Stimulated activated CD4-positive, alpha-beta T cell treated with anti-CD3 and anti-CD28 coated beads, Interleukin-1b, Interleukin-23, amount 100 ng/mL, for 1 hour (primary cell): Measurements from ENCODE around the gene VEZF1.
"Not testable (repeated sequence)": the region's sequence is repeated elsewhere in the genome, so short reads cannot be mapped to it uniquely, and the experiment has no call there.

Experiments
- DNase-seq, 2 donors: peaks; one replicate each; pipeline ENCODE4 v3.0.0-alpha.2; 2020; ENCODE audit warnings: low read depth in 2 of 2

The VEZF1 gene

GRCh38 chr17:57975044-57975443, 13.0 kb downstream of the VEZF1 start:
- no peak for DNase-seq

DNA sequence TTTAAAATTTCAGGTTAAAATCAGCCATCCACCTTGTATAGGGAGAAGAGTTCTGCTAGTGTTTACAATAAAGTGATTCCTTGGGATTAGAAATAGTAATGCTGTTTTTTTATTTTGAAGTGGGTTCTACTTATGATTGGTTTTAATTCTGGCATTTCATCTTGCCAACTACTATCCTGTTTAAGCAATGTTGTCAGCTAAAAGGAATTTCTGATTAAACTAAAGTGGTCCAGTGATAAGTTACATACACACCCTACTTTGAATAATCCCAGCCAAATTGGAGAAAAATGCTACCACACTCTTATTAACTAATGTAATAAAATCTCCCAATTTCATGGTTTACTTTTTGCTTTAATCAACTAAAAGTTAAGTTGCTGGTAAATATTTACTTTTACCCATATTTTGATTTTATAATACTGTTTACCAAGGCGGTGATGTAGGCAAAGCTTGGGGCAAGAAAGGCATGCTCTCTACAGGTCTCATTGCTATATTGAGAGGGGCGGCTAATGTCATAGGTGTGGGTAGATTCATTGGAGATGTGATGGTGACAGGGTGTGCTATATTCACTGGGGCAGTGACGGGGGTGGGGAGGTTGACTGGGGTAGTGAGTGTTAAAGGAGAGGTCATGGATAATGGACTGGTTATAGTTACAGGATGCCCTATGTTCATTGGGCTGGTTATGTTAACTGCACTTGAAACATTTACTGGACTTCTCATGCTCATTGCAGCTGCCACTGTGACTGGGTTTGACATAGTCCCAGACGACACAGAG, 13.8 kb downstream of the VEZF1 start:
- DNase-seq: not testable (repeated sequence)

DNA sequence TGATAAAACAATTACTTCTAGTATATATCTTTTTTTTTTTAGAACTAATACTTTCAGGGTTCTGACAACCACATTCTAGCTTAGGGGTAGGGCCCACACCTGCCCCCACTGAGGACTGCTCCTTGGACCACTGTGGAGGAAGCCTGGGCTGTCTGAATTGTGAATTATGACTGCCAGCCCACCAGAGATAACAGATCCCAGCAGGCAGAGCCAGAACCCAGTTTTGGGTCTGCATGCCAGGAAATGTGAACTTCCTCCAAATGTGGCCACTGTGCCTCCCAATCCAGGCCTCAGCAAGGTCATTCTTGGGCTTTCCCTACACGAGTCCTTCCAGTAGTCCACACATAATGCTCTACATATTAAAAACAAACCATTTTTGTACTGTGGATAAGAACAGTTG, 15.9 kb downstream of the VEZF1 start:
- DNase-seq: no peak

DNA sequence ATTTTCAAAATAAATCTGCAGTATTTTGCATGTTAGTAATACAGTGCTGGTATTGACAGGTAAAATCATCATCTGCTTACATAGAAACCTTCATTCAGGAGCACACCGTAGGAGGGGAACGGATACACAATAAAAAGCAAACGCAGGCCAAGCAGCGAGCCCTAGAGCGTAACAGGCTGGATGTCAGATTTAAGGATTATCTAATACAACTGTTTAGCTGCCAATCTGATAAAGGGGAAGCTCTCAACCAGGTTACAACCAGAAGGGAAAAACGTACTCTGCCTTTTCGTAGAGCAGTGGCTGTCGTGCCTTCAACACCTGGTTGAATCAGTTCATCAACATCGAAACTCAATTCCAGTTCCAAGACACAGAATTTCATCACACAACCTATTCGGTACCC, 16.5 kb downstream of the VEZF1 start:
- DNase-seq: no peak

DNA sequence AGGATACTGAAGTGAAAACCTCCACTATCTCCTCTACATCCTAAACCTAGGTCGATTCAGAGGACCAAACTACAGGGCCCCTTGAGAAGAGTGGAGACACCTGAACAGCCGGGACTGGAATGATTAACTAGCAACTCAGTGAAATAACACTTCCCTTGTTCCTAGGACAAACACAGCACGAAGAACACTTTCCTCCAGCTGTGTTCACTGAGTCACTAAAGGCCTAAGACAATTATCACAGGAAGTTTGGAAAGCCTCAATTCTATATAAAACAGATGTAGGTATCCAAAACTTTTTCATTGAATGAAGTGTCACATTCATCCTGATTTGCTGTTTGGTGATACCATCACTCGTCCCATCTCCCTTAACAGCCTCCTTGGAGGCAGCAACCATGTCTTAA, 17.3 kb downstream of the VEZF1 start:
- no peak for DNase-seq

- no peak for DNase-seq
Observed at GRCh38 chr17:57968456-57968855, 19.6 kb downstream of the VEZF1 start.

DNA sequence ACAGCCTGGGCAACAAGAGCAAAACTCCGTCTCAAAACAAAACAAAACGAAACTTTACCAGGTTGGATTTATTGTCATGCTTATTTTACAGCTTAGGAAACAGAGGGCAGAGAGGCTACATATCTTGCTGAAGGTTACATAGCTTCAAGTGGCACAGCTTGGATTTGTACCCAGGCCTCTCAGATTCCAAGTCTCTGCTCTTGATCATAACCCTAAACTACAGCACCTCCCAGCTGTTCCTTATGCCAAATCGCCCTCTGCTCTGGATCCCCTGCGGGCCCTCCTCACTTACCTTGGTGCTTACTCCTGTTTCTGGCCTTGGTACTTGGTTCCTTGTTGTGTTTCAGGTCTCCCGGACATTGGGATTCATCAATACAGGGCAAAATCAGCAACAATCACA, 21.2 kb downstream of the VEZF1 start:
- DNase-seq: no peak

GRCh38 chr17:57966246-57966645, 21.8 kb downstream of the VEZF1 start:
- DNase-seq: no peak

- no peak for DNase-seq
Observed at GRCh38 chr17:57965521-57966160, 22.4 kb downstream of the VEZF1 start.

DNA sequence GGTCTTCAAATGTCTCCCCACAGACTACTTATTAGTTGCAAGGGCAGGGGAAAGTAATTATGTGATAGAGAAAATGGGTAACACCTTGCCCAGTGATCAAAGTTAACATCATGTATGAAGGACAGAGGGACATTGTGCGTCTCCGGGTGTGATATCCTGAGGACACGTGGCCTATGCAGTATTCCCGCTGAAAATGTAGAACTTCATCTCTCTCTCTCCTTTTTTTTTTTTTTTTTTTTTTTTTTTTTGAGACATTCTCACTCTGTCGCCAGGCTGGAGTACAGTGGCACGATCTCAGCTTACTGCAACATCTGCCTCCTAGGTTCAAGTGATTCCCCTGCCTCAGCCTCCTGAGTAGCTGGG, 24.9 kb downstream of the VEZF1 start:
- no peak for DNase-seq

- DNase-seq: no peak
Observed at GRCh38 chr17:57962279-57963148, 25.5 kb downstream of the VEZF1 start.

DNA sequence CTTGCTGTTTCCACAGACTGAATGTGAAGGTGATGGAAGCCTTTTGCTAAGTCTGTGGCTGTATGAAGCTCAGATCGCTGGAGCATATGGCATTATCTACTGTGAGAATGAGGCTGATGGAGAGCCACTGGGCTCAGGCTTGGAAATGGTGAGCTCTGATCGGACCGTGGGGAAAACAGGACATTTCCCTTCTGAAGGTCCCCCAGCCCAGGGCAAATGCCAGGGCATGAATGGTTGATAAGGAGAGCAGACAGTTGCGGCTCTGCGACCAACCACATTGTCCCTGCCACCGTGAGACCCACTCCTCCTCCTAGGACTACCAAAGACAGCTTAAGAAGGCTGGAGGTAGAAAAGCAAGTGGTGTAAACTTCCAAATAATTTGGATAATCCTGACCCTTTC, 28.1 kb downstream of the VEZF1 start:
- no peak for DNase-seq

DNA sequence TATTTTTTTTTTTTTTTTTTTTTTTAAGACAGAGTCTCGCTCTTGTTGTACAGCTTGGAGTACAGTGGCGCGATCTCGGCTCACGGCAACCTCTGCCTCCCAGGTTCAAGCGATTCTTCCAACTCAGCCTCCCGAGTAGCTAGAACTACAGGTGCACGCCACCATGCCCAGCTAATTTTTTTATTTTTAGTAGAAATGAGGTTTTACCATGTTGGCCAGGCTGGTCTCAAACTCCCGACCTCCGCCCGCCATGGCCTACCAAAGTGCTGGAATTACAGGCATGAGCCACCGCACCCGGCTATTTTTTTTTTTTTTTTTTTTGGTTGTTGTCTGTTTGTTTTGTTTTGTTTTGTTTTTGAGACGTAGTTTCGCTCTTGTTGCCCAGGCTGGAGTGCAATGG, 29.7 kb downstream of the VEZF1 start:
- DNase-seq: not testable (repeated sequence)

DNA sequence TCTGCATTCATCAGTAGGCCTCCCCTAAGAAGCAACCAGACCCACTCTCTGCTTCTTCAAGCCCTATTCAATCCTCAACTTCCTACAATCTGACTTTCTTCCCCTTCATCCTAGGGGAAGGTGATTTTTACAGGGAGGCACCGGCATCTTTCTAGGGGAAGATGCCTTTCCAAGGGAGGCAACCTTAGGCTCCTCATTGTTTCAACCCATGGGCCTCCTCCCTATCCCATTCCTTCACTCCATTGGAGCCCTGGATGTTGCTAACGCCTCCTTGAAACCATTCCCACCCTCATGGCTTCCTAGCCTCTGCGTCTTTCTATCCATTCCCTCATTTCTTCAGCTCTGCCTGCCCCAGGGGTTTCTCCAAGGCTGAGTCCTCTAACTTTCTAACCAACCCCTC, 30.2 kb downstream of the VEZF1 start:
- DNase-seq: no peak

- no peak for DNase-seq
Observed at GRCh38 chr17:57957120-57957850, 30.8 kb downstream of the VEZF1 start.

- no peak for DNase-seq
Observed at GRCh38 chr17:57956291-57957119, 31.5 kb downstream of the VEZF1 start.

- peak in 1 of 2 donors; percentile 54 for DNase-seq
Observed at GRCh38 chr17:57955183-57955931, 32.7 kb downstream of the VEZF1 start, which contains the start of gene CUEDC1. Gene CUEDC1, minus strand, starts transcription at chr17:57955412. Its CDS starts 69,848 bp downstream, at chr17:57885564.

GRCh38 chr17:57954397-57955182, 33.5 kb downstream of the VEZF1 start:
- DNase-seq: no peak

GRCh38 chr17:57953705-57954396, 34.2 kb downstream of the VEZF1 start:
- DNase-seq: no peak
